OCI-M2 (cell line): ENCODE data around the gene GRIA4.

Experiments used
- DNase-seq: peaks from one replicate; lab custom pipeline; 2025; ENCODE audit not compliant: unreplicated experiment; lab: John Stamatoyannopoulos, UW

GRIA4 gene

DNA sequence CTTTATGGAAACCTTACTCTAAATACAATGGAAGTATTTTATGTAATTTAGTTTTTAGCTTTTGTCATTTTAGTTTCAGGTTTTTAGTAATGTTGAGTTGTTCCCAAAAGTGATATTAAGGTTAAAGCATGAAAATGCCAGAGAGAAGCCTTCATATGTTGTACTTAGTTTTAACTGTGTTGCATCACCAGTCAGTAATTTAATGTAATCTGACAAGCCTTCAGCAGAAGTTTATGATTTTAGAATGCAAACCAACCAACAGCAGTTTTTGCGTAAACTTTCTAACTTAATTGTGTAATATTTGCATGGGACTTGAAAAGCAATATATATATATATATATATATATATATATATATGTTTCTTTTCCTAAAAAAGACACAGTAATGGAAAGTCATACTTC, 301.6 kb downstream of the GRIA4 start:
- no peak for DNase-seq

DNA sequence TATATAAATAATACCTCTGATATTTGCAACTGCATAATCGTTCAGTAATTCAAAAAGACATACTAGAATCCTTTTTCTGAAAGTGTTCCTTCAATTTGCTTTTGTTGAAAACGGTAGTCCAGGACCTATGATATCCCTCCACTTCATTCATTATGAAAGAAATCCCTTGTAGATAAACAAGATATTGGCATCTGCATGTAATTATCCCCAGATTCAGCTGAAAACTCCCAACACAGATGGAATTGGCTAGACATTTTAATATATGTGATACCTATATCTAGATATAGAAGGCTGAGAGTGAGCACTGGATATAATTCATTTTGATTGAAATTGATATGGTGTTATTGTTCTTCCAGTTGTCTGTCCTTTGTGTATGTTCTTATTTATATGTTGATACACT, 302.8 kb downstream of the GRIA4 start:
- no peak for DNase-seq

DNA sequence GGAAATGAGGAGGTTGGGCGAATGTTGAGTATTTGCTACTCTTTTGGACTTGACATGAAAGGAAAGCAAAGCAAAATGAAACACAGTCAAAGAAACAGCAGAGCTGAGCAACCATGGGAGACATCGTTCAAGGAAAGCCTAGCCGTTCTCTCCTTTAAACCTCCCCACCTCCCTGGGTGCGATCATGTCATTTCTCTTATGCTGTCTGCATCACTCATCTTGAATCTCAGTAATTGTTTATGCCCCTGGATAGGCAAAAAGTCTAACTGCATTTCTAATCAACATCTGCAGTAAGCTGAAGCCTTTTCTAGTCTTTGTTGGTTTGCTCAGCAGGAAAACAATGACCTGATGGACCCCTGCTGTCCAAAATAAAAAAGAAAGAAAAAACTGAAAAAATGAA, 305.1 kb downstream of the GRIA4 start:
- DNase-seq: no peak

DNA sequence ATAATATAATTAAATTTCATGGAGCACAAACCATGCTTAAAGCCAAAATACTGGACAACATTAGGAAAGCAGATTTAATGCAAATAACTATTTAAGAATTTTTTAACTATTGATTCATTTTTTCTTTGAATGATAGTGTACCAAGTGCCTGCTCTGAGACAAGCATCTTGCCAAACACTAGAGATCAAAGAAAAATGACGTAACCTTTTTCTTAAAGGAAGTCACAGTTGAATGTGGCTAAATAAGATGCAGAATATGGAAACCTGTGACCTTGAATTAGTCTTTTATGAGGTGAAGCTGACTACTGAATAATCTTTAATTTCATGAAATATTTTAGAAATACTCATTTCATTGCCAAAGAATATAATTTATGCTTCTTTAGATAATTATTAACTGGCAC, 308.2 kb downstream of the GRIA4 start:
- no peak for DNase-seq

DNA sequence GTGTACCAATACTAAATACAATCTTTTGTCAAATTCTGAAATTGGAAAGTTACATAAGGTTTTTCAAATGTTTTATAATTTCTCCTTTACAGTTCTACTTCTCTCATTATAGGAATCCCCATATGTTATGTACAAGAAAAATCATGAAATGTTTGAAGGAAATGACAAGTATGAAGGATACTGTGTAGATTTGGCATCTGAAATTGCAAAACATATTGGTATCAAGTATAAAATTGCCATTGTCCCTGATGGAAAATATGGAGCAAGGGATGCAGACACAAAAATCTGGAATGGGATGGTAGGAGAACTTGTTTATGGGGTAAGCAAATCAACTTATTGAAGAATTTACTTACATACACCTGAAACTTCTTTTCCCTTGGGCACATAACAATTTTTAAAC, 308.7 kb downstream of the GRIA4 start:
- no peak for DNase-seq

DNA sequence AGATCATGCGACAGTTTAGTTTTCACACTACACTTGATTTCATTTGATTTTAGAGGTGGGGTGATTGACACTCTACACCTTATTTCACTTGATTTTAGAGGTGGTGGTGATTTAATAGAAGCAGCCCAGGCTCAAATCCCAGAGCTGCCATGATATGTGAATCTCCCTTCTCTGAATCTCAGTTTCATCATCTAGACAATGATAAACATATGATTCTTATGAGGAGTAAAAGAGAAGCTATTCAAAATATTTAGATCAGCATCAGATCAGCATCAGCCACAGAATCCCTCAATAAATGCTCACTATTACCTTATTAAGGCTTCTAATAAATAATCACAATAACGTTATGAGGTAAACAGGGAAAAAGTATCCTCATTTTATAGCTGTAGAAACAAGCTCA, 313.4 kb downstream of the GRIA4 start:
- no peak for DNase-seq

DNA sequence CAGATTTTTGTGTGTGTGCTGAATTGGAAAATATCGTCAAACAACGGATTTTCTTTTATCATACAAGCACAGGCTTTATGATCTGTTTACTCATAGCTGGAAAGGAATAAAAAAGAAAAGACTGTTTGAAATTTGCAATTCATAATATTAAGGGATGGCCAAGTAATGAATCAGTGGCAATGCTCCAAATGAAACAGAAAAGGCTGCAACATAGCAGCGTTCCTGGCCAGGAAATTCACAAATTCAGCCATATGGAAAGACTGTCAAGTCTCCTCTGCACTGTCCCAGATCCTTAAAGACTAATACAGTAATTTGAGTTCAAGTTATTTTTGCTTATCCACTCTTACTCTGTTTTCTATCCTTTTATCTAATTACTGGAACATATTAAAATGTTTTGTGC, 313.9 kb downstream of the GRIA4 start:
- DNase-seq: no peak

DNA sequence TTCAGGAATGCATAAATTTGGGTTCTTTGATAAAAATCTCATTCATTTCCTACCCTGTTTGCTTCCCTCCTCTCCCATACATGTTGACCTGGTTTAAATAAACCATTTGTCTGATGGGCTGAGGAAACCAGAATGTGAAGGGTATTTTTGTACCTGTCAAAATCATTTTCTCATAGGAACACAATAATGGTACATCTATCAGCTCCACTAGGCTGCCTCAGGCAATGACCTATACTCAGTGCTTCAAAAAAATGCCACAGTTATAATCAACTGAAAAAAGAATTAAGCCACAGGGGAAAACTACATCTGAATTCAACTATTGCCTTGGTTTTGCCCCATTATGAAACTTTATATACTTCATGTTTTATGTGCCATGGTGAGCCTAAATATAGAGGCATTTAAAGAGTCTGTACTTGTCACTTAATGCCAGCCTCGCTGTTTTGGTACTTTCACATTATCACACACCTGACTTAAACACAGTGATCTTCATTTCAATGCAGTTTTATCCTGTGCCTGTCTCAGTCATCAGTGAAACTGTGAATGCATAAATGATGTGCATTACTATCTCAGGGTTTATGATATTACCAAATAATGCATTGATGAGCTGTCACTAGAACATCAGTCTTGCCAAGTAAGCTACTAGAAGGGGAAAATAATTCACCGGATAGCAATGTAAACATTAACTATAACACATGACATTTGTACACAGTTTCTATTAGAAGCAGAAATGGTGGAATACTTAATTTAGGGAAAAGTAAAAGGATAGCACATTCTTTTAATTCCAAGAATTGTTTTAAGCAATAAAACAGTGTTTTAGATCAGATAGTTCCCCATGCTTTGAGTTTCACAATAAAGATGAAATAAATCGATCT, 319.4 kb downstream of the GRIA4 start:
- DNase-seq: no peak

DNA sequence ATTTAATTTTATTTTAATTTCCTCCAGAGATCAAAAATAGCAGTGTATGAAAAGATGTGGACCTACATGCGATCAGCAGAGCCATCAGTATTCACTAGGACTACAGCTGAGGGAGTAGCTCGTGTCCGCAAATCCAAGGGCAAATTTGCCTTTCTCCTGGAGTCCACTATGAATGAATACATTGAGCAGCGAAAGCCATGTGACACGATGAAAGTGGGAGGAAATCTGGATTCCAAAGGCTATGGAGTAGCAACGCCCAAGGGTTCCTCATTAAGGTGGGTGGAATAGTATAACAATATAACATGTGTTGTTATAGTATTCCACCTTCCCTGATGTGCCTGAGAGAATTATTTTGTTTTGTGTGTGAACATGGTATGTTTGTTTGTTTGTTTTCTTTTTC, 323.8 kb downstream of the GRIA4 start:
- no peak for DNase-seq

DNA sequence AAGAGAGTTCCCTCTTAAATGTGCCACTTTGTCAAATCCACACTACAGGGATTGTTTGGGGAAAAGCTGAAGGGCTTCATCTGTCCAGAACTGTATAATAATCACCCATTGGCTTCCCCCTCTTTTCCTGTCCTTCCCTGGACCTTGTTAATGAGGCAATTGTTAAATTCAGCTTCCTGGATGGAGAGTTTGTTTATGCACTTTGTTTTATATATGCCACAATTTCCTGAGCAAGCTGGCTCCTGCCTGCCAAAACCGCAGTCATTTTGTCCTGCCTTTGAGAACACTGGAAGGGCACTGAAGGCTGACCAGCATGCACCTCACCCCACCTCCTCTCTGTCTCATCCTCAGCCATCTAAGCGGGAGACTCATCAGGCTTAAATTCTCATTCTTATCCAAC, 325.9 kb downstream of the GRIA4 start:
- no peak for DNase-seq

DNA sequence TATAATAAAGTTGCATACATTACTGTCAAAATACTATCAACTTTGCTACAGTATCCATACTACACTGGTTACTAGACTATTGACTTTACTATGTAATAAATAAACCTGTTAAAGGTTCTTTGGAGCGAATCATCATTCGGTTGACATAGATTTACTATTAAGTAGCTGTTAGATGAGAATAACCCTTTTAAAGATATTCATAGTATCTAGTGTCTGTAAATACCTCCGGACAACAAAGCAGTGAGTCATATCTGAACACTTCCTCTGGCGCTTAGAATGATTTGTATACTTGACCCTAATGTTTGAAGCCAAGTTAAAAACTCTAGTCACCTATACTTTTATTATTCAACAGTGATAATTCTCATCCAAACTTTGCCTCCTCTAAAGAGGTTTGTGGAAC, 327.5 kb downstream of the GRIA4 start:
- no peak for DNase-seq

DNA sequence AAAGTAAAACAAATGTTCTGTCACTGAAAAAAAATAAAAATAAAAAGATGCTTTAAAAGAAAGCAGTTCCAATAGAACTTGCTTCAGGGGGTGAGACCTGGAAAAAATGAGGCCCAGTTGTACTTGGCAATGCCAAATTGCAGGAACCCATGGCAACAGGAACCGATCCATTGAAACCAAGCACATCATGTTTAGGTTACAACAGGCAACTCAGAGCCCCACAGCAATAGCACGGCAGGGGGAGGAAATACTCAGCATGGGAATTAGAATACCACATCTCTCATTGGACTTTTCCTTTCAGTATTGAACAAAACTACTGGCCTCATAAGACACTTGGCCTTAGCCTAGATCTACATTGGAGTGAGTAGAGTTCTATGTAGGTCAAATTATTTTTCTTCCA, 327.9 kb downstream of the GRIA4 start:
- DNase-seq: no peak

DNA sequence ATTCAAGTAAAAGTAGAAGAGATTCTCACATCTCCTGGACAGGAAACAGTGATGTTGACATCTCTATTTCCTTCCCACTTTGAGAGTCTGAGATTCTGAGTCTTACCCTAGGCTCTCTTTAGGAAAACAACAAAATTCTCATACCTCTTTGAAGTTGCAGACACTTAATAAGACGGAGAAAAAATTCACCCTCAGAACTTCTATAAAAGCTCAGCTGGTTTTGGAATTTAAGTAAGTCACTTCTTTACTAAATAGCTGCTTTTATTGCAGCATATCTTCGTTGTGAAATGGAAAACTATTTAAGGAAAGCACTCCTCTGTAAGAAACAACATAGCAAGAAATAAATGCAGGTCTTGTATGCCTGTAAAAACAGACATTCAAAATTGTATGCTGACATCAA, 333.0 kb downstream of the GRIA4 start:
- DNase-seq: no peak

DNA sequence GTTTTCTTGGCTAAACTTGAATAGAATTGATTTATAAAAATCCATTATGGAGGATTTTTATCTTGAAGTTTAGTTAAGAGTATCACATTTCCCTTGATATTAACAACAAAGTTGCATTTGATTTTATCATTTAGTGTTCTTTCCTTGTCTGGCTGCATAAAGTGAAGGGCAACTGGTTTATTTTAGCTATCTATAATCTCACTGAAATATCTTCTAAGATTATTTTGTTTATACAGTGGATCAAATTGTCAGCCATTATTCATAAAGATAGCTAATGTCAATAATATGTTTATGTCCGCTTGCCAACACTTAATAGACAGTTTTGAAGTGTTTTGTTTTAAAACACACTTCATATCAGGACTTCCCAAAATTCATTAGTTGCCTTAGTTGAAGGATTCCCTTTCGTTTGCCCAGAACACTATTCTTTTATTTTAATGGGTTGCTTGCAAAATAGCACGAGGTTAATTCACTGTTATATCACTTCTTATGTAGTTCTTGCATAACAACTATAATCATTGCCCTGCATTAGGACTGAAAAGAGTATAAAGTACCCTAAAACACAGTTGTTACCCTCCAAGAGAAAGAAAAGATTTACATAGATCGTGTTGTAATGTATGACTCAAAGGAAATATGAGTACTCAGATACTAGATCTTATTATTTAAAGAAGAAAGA, 339.2 kb downstream of the GRIA4 start:
- no peak for DNase-seq

DNA sequence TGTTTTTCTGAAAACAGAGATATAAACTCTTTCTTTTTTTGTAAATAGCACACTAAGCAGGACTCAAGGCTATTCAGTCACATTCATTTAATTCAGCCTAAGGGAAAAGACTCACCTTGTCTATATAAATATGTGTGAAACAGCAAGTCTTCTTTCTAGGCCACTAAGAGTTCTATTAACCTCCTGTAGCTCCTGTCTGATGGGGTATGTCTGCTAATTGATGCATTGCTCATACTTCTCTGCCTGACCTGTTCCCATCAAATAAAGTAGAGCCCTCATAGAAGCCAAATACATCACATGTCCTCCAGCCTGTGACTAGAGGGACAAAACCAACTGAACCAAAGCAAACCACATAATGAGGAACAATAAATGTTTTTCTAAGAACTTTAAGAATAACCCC, 344.0 kb downstream of the GRIA4 start:
- no peak for DNase-seq

DNA sequence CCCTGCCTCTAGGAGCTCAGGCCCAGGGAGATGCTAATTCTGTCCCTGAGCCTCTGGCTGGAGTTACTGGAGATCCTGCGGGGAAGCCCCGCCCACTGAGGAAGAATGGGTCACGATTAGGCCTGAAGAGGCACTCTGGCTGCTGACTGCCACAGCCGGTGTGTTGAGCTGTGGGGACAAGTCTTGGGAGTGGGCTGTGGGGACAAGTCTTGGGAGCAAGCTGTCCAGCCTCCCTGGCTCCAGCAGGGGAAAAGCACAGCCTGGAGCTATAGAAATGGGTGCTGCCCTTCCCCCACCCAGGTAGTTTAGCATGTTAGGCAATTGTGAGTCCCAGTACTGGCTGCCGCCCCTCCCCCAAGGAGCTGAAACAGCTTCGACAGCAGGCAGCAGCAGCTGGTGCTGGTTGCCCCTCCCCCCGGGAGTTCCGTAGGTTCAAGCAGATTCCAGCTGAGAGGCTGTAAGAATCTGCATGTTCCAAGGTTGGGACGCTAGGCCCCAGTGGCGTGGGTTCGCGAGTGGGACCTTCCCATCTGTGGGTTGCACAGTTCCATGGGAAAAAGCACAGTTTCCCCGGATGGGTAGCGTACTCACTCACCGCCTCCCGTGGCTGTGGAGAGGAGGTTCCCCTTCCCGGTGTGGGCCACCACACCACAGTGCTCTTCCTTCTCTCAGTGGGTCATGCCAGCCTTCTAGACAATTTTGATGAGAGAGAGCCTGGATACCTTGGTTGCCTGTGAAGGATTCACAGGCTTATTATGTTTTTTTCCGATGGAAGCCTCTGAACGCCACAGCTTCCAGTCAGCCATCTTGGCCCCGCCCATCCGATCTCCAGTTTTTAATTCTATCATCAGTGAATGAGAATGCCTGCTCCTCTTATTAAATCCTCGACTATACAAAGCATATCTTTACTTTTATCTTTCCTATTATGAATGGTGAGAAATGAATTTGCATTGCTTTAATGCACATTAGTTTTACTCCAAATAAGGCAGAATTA, 350.7 kb downstream of the GRIA4 start:
- no peak for DNase-seq

DNA sequence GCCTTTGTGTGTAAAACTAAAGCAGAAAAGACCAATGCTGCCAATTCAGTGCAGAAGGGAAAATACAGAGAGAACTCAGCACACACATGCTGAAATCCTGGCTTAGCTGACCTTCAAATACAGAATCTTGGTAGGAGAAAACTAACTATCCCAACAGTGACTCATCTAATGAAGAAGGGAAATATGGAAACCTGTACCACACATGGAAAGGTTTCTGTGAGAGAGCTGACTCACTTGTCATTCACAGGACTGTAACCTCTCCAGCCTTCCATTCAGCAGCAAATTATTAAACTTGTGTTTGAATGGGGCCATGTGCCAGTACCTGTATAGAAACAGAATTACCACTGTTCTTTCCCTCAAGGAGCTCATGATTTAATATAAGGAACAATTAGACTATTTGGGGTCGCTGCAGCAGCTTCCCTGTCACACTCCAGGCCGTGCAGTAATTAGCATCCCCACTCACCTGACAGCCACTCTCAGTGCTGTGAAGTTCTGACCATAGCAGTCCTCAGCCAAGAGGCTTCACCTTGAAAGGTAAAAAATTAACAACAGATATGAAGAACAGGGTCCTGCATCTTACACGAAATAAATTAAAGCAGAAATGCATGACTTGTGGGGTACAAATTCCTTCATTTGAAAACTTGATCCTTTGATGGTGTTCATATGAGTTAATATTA, 358.3 kb downstream of the GRIA4 start:
- DNase-seq: no peak

DNA sequence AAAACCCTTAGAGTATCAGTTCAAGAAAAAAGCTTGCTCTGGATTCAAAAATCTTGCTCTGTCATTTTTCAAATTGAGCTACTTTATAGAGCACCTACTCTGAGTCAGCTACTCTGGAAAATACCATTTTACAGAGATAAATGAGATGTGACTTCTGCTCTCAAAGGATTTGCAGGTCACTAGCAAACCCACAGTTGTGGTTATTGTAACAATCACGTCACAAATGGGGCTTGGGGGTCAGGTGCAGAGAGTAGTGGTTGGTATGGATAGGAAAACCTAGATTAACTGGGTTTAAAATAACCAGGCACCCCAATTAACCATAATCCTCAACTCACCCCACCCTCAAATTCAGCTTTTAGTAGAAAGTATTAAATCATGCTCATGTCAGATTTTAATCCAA, 359.9 kb downstream of the GRIA4 start:
- no peak for DNase-seq

DNA sequence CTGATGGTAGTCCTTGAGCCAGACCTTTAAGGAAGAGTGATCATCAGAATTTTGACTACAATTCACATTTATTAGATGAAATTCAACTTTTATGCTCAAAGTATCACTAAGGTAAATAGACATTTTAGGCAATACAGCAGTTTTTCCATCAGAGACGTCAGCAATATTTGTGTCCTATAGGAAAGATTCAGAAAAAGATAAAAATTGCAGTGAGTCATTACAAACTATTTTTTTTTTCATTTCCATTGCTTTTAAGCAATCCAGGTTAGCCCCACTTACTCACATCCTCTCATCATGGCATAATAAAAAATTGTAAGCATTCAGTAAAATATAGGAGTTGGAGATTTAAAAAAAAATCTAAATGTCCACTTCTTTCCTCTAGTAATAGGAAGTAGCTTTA, 365.3 kb downstream of the GRIA4 start:
- no peak for DNase-seq

DNA sequence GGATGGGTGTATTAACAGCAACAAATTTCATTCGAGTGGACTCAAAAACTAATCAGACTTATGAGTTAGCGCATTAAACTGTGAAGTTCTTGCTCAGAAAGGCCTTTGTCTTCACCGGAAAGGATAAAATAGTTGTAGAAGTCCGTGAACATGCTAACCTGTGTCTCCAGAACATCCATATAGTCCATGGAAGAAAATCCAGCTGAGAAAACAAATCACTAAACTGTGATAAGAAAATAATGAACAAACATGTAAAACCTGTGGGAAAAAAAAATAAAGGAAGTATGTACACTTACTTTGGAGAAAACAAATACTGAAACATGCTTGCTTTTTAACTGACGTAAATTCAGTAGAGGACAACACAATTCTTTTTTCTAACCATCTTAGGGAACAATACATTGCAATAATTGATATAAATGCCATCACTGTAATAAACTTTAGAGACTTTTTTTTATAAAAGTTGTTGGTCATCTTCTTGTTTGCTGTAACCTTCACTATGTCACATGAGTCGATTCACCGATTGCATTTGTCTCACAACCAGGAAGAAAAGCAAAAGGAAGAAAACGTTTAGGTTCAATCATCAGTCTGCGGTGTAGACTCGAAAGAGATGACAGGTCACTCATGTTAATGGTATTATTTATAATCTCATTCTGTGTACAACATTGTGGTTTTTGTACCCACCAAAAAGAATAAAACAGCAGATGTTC, 370.3 kb downstream of the GRIA4 start:
- DNase-seq: no peak
